GM18508 (cell line): ENCODE results near the gene ARPC1A.
"Not testable (repeated sequence)": the region's sequence is repeated elsewhere in the genome, so short reads cannot be mapped to it uniquely, and the experiment has no call there.

ENCODE experiments used
- ATAC-seq: cut with Tn5 transposase; IDR thresholded peaks from one replicate; pipeline ENCODE4 v1.9.1; 2021; ENCODE audit warnings: moderate number of reproducible peaks; ENCODE audit not compliant: insufficient read depth, unreplicated experiment

ARPC1A gene

GRCh38 chr7:99385564-99385963, 59.9 kb downstream of the ARPC1A start:
- ATAC-seq: no peak

- no peak for ATAC-seq
Measured at GRCh38 chr7:99386584-99387238, 61.0 kb downstream of the ARPC1A start.

GRCh38 chr7:99387239-99387635, 61.5 kb downstream of the ARPC1A start:
- not testable (repeated sequence) for ATAC-seq

GRCh38 chr7:99387912-99388311, 62.2 kb downstream of the ARPC1A start:
- ATAC-seq: no peak

DNA sequence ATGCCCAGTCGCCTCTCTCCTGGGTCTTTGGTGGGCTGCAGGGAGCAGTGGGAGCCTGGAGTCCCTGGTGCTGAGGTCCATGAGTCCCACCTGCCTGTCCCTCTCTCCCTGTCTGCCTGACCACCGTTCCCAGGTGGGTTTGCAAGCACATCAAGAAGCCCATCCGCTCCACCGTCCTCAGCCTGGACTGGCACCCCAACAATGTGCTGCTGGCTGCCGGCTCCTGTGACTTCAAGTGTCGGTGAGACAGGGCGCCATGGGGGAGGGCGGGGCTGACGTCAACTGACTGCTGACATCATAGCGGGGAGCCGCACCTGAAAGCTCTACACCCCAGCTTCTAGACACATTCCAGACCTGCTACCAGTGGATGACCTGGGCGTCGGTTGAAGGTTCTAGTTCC, 64.1 kb downstream of the ARPC1A start:
- no peak for ATAC-seq

DNA sequence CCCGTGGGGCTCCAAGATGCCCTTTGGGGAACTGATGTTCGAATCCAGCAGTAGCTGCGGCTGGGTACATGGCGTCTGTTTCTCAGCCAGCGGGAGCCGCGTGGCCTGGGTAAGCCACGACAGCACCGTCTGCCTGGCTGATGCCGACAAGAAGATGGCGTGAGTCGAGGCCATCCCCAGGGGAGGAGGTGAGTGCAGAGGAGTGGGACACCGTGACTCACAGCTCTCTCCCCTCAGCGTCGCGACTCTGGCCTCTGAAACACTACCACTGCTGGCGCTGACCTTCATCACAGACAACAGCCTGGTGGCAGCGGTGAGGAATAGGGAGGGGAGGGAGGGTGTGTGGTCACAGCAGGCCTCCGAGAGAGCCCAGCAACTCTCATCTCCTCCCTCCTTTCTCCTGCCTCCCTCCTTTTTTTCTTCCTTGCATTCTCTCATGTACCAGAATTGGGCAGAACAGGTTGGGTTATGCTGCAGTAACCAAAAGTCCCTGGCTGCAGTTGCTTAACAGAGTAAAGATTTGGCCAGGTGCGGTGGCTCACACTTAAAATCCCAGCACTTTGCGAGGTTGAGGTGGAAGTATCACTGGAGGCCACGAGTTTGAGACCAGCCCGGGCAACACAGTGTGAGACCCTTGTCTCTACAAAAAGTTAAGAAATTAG, 65.4 kb downstream of the ARPC1A start:
- ATAC-seq: no peak

- ATAC-seq: no peak
Measured at GRCh38 chr7:99392046-99392445, 66.3 kb downstream of the ARPC1A start.

DNA sequence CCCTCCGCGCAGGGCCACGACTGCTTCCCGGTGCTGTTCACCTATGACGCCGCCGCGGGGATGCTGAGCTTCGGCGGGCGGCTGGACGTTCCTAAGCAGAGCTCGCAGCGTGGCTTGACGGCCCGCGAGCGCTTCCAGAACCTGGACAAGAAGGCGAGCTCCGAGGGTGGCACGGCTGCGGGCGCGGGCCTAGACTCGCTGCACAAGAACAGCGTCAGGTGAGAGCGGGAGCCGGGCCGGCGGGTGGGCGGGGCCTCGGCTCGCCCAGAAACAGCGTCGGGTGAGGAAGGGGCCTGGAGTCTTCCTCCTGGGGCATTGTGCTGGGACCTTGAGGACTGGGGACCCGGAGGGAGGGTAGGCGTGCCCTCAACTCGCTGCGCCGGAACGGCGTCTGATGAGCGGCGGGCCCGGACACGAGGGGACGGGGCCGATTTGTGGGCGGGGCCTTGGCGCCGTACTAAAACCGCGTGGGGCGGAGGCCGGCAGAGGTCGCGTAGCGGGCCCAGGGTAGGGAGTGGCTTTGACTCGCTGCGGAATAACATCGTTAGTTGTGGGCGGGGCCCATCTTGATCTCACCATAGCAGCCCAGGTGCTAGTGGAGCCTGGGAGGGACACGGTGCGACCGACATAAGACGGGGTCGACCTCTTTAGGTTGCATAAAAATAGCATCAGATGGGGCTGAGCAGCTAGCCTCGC, 67.1 kb downstream of the ARPC1A start:
- no peak for ATAC-seq

DNA sequence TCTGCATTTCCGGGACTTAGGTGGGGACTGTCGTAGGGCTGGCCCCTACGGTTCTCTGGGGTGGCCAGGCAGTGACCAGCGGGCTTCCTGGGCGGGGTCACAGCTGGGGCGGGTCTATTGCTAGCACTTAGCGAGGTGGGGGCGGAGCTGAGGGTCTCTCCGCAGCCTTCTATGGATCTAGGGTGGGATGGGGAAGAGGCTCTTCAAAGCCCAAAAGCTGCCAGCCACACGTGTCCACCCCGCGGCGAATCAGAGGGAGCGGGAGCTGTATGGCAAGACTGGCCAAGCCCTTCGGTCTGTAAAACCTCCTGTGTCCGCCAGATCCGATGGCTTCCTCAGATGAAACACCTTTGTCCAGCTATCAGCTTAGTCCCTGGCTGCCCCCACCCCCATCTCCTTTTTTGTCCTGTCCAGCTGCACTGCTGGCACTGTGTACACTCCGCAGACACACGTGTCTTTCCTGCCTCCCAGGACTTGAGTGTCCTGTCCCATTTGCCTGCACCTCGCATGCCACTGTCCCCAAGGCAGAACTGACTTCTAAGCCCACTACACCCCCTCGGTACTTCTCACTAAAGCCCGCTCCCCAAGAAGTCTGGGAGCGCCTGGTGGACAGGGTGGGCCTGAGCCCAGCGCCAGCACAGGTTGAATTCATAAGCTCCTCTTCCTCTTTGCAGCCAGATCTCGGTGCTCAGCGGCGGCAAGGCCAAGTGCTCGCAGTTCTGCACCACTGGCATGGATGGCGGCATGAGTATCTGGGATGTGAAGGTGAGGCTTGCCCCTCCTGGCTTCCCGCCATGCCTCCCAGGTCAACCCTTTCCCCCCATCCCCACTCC, 67.9 kb downstream of the ARPC1A start:
- no peak for ATAC-seq

DNA sequence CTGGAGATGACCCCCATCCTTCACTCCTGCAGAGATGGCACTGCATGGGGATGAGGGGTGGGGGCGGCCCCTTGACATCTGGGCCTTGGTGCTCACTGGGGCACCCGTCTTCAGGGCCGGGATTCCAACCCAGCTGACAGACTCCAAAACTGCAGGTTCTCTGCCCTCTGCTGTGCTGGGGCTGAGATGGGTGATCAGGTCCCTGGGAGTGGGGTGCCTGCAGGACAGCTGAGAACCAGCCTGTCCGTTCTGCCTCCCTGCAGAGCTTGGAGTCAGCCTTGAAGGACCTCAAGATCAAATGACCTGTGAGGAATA, 68.4 kb downstream of the ARPC1A start:
- no peak for ATAC-seq

- ATAC-seq: no peak
Measured at GRCh38 chr7:99395616-99396327, 70.1 kb downstream of the ARPC1A start.

- no peak for ATAC-seq
Measured at GRCh38 chr7:99396418-99397296, 71.0 kb downstream of the ARPC1A start.

DNA sequence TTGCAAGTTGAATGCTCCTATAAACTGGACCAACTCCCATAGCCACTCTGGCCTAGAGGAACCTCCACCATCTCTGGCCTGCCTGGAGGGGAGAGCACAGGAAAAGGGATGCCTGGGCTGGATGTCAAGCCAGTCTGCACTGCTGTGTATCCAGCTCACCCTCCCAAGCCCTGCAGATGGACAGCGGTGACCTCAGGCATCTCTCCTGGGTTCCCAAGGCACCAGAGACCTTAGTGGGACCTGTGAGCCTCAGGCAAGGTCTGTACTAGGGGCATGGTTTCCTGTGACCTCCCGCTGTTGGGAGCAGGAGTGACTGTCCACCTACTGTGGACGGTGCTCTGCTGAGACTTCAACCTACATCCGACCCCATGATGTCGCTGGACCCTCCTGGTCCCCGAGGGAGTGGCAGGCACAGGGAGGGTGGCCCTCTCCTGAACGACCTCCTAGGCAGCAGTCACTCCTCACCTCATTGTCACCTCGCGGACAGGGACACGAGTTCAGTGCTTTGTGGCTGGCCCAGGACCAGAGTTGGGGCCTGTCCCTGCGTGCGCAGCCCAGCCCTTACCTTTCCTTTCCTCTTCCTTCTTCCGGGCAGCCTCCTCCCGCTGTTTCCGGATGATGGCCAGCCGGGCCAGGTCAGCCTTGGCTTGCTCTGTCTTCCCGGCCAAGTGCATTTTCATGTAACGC, 71.7 kb downstream of the ARPC1A start:
- no peak for ATAC-seq

- no peak for ATAC-seq
Measured at GRCh38 chr7:99398891-99399445, 73.3 kb downstream of the ARPC1A start.

DNA sequence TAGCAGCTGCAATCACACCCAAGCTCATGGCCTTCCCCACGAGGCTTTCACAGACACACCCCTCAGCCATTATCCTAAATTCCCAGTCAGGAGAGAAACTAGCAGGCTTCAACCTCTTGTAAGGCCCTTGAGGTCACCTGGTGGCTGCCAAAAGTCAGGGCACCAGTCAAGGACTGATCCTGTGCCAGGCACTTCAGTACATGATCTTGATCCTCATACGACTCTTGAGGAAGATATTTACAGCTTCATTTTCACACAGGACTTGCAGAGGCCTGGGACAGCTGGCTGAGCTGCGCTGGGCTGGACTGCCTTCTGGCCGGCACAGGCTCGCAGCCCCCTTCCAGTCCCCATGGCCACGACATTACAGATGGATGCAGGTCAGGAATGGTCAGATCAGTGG, 73.9 kb downstream of the ARPC1A start:
- no peak for ATAC-seq

GRCh38 chr7:99402854-99403253, 77.2 kb downstream of the ARPC1A start:
- ATAC-seq: no peak

DNA sequence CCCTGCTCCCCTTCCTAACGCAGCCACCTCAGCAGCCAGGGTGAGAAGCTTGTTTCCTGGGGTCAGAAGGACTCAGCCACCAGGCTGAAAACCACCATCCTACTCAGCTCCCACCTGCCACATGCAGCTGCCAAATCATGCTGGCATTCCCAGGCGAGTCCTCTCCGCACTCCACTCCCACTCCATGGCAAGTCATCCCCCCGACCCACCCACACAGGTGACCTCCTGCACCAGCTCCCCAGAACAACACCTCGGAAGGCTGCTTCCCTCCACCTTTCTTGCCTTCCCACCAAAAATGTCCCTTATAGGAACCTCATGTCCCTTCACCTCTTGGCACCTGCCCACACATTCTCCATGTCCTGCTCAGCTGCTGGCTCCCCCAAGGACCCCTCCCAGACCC, 78.1 kb downstream of the ARPC1A start:
- ATAC-seq: no peak

DNA sequence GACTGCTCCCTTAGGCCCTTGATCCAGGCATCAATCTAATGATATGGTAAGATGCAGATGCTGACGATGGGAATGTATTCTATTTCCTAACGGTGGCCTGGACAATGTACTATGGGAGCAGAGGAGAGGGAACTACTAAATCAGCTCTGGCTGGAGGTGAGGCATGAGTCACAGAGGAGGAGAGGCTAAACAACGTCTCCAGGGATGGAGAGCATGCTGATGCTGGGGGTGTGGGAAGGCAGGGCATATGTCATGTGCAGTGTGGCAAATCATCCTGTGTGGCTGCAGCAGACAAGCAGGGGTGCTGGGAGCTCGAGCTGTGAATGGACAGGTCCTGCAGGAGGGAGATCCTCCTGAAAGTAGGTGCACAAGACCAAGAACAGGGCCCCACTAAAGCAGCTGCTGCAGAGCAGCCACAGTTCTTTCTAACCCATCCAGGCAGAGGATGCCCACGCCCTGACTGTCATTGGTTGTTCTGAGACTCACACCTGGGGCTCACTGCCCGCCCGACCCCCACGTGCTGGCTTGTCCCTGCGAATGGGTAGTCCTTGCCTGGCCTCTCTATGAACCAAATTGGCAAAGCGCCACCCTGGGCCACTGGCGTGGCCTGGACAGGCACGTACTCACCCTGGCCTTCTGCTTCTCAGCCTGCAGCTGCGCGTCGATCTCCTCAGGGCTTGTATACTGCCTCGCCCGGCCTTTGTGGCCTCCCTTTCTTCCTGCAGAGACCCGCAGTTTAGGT, 78.7 kb downstream of the ARPC1A start:
- no peak for ATAC-seq
